OCI-LY1 (cell line): ENCODE results near the gene BTBD9.

Experiments
- H2AFZ ChIP-seq: fragments of 200-600 bp; sonication (generic), shearing (Covaris generic); 2 replicates; pipeline ENCODE4 v1.6.0; 2014; ENCODE audit warnings: antibody characterized with exemption, mild to moderate bottlenecking, low read length
- H3F3A ChIP-seq: fragments of 200-600 bp; sonication (generic), shearing (Covaris generic); 2 replicates; pipeline ENCODE4 v1.6.0; 2014; ENCODE audit warnings: mild to moderate bottlenecking, antibody characterized with exemption, low read length, moderate library complexity; ENCODE audit not compliant: insufficient read depth
- H3K27ac ChIP-seq: fragments of 200-600 bp; sonication (generic); 2 replicates; pipeline ENCODE4 v1.5.1; 2014; ENCODE audit warnings: low read length, mixed run types, mild to moderate bottlenecking, low read depth; ENCODE audit not compliant: poor library complexity, severe bottlenecking
- H3K27me3 ChIP-seq: fragments of 200-600 bp; sonication (generic); 2 replicates; pipeline ENCODE4 v1.6.0; 2014; ENCODE audit warnings: antibody characterized with exemption, mild to moderate bottlenecking, low read length, moderate library complexity; ENCODE audit not compliant: insufficient read depth
- H3K36me3 ChIP-seq: fragments of 200-600 bp; sonication (generic); 2 replicates; pipeline ENCODE4 v1.6.1; 2014; ENCODE audit warnings: mild to moderate bottlenecking, antibody characterized with exemption, low read length, moderate library complexity, mixed read lengths; ENCODE audit not compliant: insufficient read depth
- H3K4me1 ChIP-seq: fragments of 200-600 bp; sonication (generic); 2 replicates; pipeline ENCODE4 v1.5.1; 2014; ENCODE audit warnings: mild to moderate bottlenecking, low read length, moderate library complexity; ENCODE audit not compliant: insufficient read depth, severe bottlenecking
- H3K4me2 ChIP-seq: fragments of 200-600 bp; sonication (generic), shearing (Covaris generic); 2 replicates; pipeline ENCODE4 v1.6.1; 2014; ENCODE audit warnings: low read length
- H3K4me3 ChIP-seq: fragments of 200-600 bp; sonication (generic); 2 replicates; pipeline ENCODE4 v1.5.1; 2014; ENCODE audit warnings: low read length, low read depth, mild to moderate bottlenecking, mixed read lengths; ENCODE audit not compliant: poor library complexity, severe bottlenecking
- H3K79me2 ChIP-seq: fragments of 200-600 bp; shearing (Covaris generic); 2 replicates; pipeline ENCODE4 v1.6.1; 2016; ENCODE audit warnings: mixed run types, low read length, mixed read lengths; ENCODE audit not compliant: insufficient read depth
- H3K9ac ChIP-seq: fragments of 200-600 bp; sonication (generic), shearing (Covaris generic); 2 replicates; pipeline ENCODE4 v1.6.1; 2014; ENCODE audit warnings: mild to moderate bottlenecking, low read length, mixed read lengths
- H3K9me2 ChIP-seq: fragments of 200-600 bp; sonication (generic), shearing (Covaris generic); 2 replicates; pipeline ENCODE4 v1.6.1; 2014; ENCODE audit warnings: low read depth, mild to moderate bottlenecking, low read length, mixed read lengths
- H3K9me3 ChIP-seq: fragments of 200-600 bp; shearing (Covaris generic); 2 replicates; pipeline ENCODE4 v1.6.1; 2014; ENCODE audit warnings: low read length, mixed read lengths
- H4K20me1 ChIP-seq: fragments of 200-600 bp; sonication (generic), shearing (Covaris generic); 2 replicates; pipeline ENCODE4 v1.6.0; 2016; ENCODE audit warnings: mild to moderate bottlenecking, low read length; ENCODE audit not compliant: insufficient read depth
- EZH2 ChIP-seq: fragments of 200-600 bp; sonication (generic), shearing (Covaris generic); IDR thresholded peaks from 2 replicates; pipeline ENCODE4 v1.8.0; 2017; ENCODE audit warnings: borderline replicate concordance, mixed run types, mild to moderate bottlenecking, antibody characterized with exemption, low read length, moderate library complexity, mixed read lengths
- TF ChIP-seq, protein P1 (sequence below): fragments of 200-600 bp; sonication (generic), shearing (Covaris generic); IDR thresholded peaks from 2 replicates; pipeline ENCODE4 v1.5.1; 2017; ENCODE audit warnings: mild to moderate bottlenecking, antibody characterized with exemption, low read length, moderate library complexity, mixed read lengths

The BTBD9 gene

DNA sequence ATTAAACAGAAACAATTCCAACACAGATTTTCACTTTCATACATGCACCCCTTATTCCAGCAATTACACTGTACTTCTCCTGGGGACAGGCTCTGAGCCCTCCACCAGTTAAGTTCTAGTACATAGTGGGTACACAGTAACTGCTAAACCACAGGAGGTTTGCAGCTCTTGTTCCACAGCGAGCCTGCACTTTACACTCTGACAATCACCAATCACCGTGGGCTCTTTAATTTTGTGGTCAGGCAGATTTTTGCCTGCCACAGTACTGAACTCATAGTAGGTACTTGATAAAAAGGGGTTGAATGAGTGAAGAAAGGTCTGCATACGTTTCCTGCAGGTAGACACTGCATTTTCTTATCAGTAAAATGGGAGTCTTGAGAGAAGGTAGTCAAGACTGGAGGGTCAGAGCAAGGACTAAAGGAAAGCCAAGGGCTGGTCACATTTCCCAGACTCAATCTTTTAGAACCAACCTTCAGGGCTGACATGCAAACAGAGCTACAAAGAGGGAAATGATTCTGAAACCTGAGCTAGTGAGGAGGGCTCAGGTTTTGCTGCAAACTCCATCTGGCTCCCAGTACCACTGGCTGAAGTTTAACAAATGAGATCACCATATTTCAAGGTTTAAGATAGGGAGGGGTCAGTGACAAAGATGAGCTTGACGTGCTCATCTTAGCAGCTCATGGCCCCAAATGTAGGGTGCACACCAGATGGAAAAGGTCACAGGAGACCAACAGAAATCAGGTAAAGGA is 404.6 kb downstream of the BTBD9 start:
- no peak for TF ChIP-seq EZH2
- TF ChIP-seq, protein P1, sequence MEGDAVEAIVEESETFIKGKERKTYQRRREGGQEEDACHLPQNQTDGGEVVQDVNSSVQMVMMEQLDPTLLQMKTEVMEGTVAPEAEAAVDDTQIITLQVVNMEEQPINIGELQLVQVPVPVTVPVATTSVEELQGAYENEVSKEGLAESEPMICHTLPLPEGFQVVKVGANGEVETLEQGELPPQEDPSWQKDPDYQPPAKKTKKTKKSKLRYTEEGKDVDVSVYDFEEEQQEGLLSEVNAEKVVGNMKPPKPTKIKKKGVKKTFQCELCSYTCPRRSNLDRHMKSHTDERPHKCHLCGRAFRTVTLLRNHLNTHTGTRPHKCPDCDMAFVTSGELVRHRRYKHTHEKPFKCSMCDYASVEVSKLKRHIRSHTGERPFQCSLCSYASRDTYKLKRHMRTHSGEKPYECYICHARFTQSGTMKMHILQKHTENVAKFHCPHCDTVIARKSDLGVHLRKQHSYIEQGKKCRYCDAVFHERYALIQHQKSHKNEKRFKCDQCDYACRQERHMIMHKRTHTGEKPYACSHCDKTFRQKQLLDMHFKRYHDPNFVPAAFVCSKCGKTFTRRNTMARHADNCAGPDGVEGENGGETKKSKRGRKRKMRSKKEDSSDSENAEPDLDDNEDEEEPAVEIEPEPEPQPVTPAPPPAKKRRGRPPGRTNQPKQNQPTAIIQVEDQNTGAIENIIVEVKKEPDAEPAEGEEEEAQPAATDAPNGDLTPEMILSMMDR: no peak
- H3F3A ChIP-seq: no peaks in the 10 kb centered on the region
- no peaks in the 10 kb centered on the region for H3K9me3 ChIP-seq
- H3K27ac ChIP-seq: no peak overlapping the region
- no peaks in the 10 kb centered on the region for H4K20me1 ChIP-seq
- no peaks in the 10 kb centered on the region for H3K36me3 ChIP-seq
- no peaks in the 10 kb centered on the region for H3K9me2 ChIP-seq
- H3K9ac ChIP-seq: no peak overlapping the region
- H3K4me2 ChIP-seq: no peak overlapping the region
- H3K27me3 ChIP-seq: no peaks in the 10 kb centered on the region
- H3K79me2 ChIP-seq: no peaks in the 10 kb centered on the region
- H3K4me3 ChIP-seq: no peak overlapping the region
- H3K4me1 ChIP-seq: peaks cover 7% of the 10 kb centered on the region
- H2AFZ ChIP-seq: no peak overlapping the region

DNA sequence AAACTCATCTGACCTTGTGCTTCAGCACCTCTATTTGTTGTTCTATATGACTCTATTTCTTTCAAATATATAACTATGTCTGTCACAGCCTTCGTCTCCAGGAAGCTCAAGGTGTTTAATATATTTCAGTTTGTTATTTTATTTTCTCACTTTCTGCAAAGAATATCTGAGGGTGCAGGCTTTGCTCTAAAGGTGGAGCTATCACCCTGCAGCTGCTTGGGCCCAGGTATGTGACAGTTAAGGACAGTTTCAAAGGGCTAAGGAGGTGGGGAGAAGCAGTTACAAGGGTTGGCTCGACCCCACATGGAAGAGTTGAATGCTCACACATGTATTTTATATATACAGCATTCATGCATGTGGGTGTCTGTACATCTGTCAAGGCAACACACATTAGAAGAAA is 405.6 kb downstream of the BTBD9 start:
- H3K36me3 ChIP-seq: no peaks in the 10 kb centered on the region
- H3K9me2 ChIP-seq: no peaks in the 10 kb centered on the region
- H3F3A ChIP-seq: no peaks in the 10 kb centered on the region
- H4K20me1 ChIP-seq: no peaks in the 10 kb centered on the region
- no peak overlapping the region for H3K4me2 ChIP-seq
- no peak overlapping the region for H3K27ac ChIP-seq
- no peak for TF ChIP-seq EZH2
- TF ChIP-seq, protein P1: no peak
- no peaks in the 10 kb centered on the region for H3K4me1 ChIP-seq
- no peak overlapping the region for H3K9ac ChIP-seq
- H3K79me2 ChIP-seq: no peaks in the 10 kb centered on the region
- H2AFZ ChIP-seq: no peak overlapping the region
- H3K4me3 ChIP-seq: no peak overlapping the region
- H3K27me3 ChIP-seq: no peaks in the 10 kb centered on the region
- H3K9me3 ChIP-seq: no peaks in the 10 kb centered on the region

DNA sequence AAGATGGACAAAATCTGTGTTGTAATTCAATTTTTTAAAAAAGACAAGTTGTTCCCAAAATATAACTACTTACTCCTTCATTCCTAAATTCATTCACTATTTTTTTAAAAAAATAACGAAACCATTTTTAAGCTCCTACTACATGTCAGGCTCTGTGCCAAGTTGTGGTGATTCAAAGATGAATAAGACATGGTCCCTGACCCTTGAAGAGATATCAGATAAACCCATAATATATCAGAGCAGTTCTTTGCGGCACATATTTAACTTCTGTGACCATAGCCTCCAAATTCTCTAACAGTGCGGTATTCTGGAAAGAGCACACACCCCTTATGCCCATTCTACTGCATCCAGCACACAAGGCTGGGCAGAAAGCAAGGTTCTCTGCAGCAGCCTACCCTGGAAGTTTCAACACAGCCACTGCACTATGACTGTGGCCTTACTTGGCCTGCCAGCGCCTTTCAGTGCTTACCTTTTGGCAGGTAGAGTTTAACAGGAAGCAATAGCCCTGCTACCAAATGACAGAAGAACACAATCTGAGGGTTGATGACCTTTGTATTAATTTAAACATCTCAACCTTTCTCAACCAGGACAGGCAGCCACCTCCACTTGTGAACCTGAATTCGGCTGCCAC is 406.5 kb downstream of the BTBD9 start:
- no peak overlapping the region for H2AFZ ChIP-seq
- TF ChIP-seq, protein P1: no peak
- no peaks in the 10 kb centered on the region for H3K79me2 ChIP-seq
- no peaks in the 10 kb centered on the region for H3K27me3 ChIP-seq
- H3K36me3 ChIP-seq: no peaks in the 10 kb centered on the region
- H4K20me1 ChIP-seq: no peaks in the 10 kb centered on the region
- no peaks in the 10 kb centered on the region for H3K9me3 ChIP-seq
- H3K4me1 ChIP-seq: no peaks in the 10 kb centered on the region
- no peak overlapping the region for H3K4me2 ChIP-seq
- no peaks in the 10 kb centered on the region for H3F3A ChIP-seq
- H3K4me3 ChIP-seq: no peak overlapping the region
- no peaks in the 10 kb centered on the region for H3K9me2 ChIP-seq
- no peak overlapping the region for H3K9ac ChIP-seq
- H3K27ac ChIP-seq: no peak overlapping the region
